GM18907 (cell line): ENCODE data around the gene POLD4.

ENCODE experiments used
- ATAC-seq: cut with Tn5 transposase; IDR thresholded peaks from one replicate; pipeline ENCODE4 v1.9.1; 2021; ENCODE audit warnings: mild to moderate bottlenecking, moderate library complexity; ENCODE audit not compliant: unreplicated experiment

The POLD4 gene

GRCh38 chr11:67371911-67372320 is 18.6 kb upstream of the POLD4 start:
- no peak for ATAC-seq

- no peak for ATAC-seq
These were observed 18.0 kb upstream of the POLD4 start for GRCh38 chr11:67371189-67371910.

- ATAC-seq, result no peak
These were observed 17.2 kb upstream of the POLD4 start for GRCh38 chr11:67370351-67371076.

- no peak for ATAC-seq
These were observed 16.5 kb upstream of the POLD4 start for GRCh38 chr11:67369801-67370284.

GRCh38 chr11:67369275-67369674 is 15.9 kb upstream of the POLD4 start:
- no peak for ATAC-seq

GRCh38 chr11:67368621-67369020 is 15.3 kb upstream of the POLD4 start:
- no peak for ATAC-seq

- no peak for ATAC-seq
These were observed 14.4 kb upstream of the POLD4 start for GRCh38 chr11:67367761-67368227.

GRCh38 chr11:67366961-67367760 is 13.8 kb upstream of the POLD4 start:
- no peak for ATAC-seq

GRCh38 chr11:67366546-67366945 is 13.2 kb upstream of the POLD4 start:
- ATAC-seq, result no peak

GRCh38 chr11:67365736-67366444 is 12.5 kb upstream of the POLD4 start:
- ATAC-seq, result no peak

- ATAC-seq, result no peak
These were observed 11.7 kb upstream of the POLD4 start for GRCh38 chr11:67364783-67365722.

- ATAC-seq, result no peak
These were observed 10.8 kb upstream of the POLD4 start for GRCh38 chr11:67364169-67364568.

- ATAC-seq, result no peak
These were observed 4.7 kb upstream of the POLD4 start for GRCh38 chr11:67357831-67358670.

GRCh38 chr11:67356864-67357561 is 3.7 kb upstream of the POLD4 start:
- ATAC-seq, result no peak

GRCh38 chr11:67356387-67356863 is 3.1 kb upstream of the POLD4 start:
- ATAC-seq, result no peak

GRCh38 chr11:67355794-67356386 is 2.5 kb upstream of the POLD4 start:
- no peak for ATAC-seq

- ATAC-seq, result no peak
These were observed 1.9 kb upstream of the POLD4 start for GRCh38 chr11:67355023-67355793.
